Left lung (tissue), 10 donors: ENCODE data around the gene RSU1. TPM values are rescaled to one million over a fixed set of nuclear protein-coding genes. Genes with fewer than 3 reads are reported as not detected.

Source experiments
- ATAC-seq: fragments of 200-7000 bp; cut with Tn5 transposase; one replicate; pipeline ENCODE4 v1.9.1; 2020; ENCODE audit warnings: moderate library complexity
- DNase-seq, 4 donors: peaks; one replicate each; pipeline ENCODE4 v3.0.0-alpha.2; 2013 to 2020
- H3K27ac ChIP-seq, 2 donors: fragments of 200-600 bp; sonication (generic) in 1 of 2; one replicate each; pipeline versions ENCODE4 v1.5.0 to v1.8.0; 2020 to 2021
- H3K27me3 ChIP-seq, 2 donors: fragments of 200-600 bp; sonication (generic) in 1 of 2; one replicate each; pipeline versions ENCODE4 v1.5.0 to v1.8.0; 2020 to 2021
- H3K36me3 ChIP-seq, 2 donors: fragments of 200-600 bp; sonication (generic) in 1 of 2; one replicate each; pipeline versions ENCODE4 v1.5.0 to v1.8.0; 2020 to 2021
- H3K4me1 ChIP-seq, 2 donors: fragments of 200-600 bp; one replicate each; pipeline ENCODE4 v1.8.0; 2021
- H3K4me3 ChIP-seq, 2 donors: fragments of 200-600 bp; sonication (generic) in 1 of 2; one replicate each; pipeline versions ENCODE4 v1.5.0 to v1.8.0; 2020 to 2021; ENCODE audit warnings: mild to moderate bottlenecking in 1 of 2
- H3K9me3 ChIP-seq, 2 donors: fragments of 200-600 bp; sonication (generic) in 1 of 2; one replicate each; pipeline versions ENCODE4 v1.5.0 to v1.8.0; 2020 to 2021
- intact Hi-C, 2 donors: fragments of 100-400 bp; cut with DNase I; formaldehyde crosslinking; loops; one replicate each; pipeline versions ENCODE4 v1.11.2 to v1.14.2; 2022
- polyA plus RNA-seq, 6 donors: library from polyadenylated mRNA; unstranded; fragments of 120-200 nt; gene quantifications; one replicate each; pipeline ENCODE4 v1.2.1, GENCODE V29; 2013; ENCODE audit not compliant: insufficient read length in 6 of 6
- total RNA-seq, 2 donors: library from RNA; stranded (reverse); fragmentation: NEBNext Ultra II Directional; extraction: Animal tissue kit (Norgen Biotek cat#: 25700); gene quantifications; one replicate each; pipeline ENCODE4 v1.2.1, GENCODE V29; 2021
- TF ChIP-seq, protein P1 (sequence below), 2 donors: fragments of 200-600 bp; sonication (generic) in 1 of 2; IDR thresholded peaks; one replicate each; pipeline versions ENCODE4 v1.5.0 to v1.8.0; 2021; ENCODE audit warnings: antibody characterized with exemption in 2 of 2
- donor health status: DM: no; HTN: yes; CAD: no.
- donor health status: DM: no; HTN: no; CAD: no.

The RSU1 gene
- total and polyA plus RNA-seq, 8 donors = 68.1 to 114 (median 85.3) TPM

GRCh38 chr10:16792675-16793074 lies 24.5 kb downstream of the RSU1 start:
- H3K4me1 ChIP-seq = no peaks in the 10 kb centered on the region
- H3K36me3 ChIP-seq = peaks cover 0 to 16% of the 10 kb centered on the region in 2 donors
- intact Hi-C loops = no loop called here
- TF ChIP-seq, protein P1, sequence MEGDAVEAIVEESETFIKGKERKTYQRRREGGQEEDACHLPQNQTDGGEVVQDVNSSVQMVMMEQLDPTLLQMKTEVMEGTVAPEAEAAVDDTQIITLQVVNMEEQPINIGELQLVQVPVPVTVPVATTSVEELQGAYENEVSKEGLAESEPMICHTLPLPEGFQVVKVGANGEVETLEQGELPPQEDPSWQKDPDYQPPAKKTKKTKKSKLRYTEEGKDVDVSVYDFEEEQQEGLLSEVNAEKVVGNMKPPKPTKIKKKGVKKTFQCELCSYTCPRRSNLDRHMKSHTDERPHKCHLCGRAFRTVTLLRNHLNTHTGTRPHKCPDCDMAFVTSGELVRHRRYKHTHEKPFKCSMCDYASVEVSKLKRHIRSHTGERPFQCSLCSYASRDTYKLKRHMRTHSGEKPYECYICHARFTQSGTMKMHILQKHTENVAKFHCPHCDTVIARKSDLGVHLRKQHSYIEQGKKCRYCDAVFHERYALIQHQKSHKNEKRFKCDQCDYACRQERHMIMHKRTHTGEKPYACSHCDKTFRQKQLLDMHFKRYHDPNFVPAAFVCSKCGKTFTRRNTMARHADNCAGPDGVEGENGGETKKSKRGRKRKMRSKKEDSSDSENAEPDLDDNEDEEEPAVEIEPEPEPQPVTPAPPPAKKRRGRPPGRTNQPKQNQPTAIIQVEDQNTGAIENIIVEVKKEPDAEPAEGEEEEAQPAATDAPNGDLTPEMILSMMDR (IDR thresholded peaks at IDR 0.05) = no peak
- H3K9me3 ChIP-seq = no peaks in the 10 kb centered on the region
- no peak overlapping the region for H3K4me3 ChIP-seq
- no peak overlapping the region for H3K27ac ChIP-seq
- no peak for DNase-seq
- ATAC-seq = no peak
- no peaks in the 10 kb centered on the region for H3K27me3 ChIP-seq

DNA sequence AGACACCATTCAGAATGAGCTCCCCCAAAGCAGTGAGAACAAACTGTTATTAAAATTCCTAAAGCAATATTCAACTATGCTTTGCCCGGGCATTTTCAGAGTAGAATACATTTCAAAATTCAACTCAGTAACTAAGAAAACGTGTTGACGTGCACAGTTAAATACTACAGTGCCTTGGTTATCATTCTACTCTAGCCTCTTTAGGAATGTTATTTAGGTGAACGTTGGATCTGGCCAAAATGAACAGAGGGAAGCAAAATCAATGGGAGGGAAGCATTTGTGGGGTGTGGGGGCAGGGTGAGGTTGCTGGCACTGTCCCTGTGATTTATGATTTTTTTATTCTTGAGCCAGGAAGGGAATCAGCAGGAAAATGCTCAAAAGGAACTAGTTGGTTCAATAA lies 27.5 kb downstream of the RSU1 start:
- no peaks in the 10 kb centered on the region for H3K9me3 ChIP-seq
- intact Hi-C loops = no loop called here
- TF ChIP-seq, protein P1 (IDR thresholded peaks at IDR 0.05) = no peak
- H3K36me3 ChIP-seq = peaks cover 0 to 14% of the 10 kb centered on the region in 2 donors
- no peak for ATAC-seq
- no peak overlapping the region for H3K4me3 ChIP-seq
- H3K4me1 ChIP-seq = no peaks in the 10 kb centered on the region
- H3K27ac ChIP-seq = no peak overlapping the region
- DNase-seq = no peak
- H3K27me3 ChIP-seq = no peaks in the 10 kb centered on the region

- TF ChIP-seq, protein P1 (IDR thresholded peaks at IDR 0.05) = no peak
- Histone ChIP-seq H3K4me3 (no peak overlapping the region), H3K9me3 (no peaks in the 10 kb centered on the region), H3K27me3 (no peaks in the 10 kb centered on the region), H3K4me1 (no peaks in the 10 kb centered on the region), H3K27ac (no peak overlapping the region), H3K36me3 (peaks cover 0 to 14% of the 10 kb centered on the region in 2 donors)
- ATAC-seq (no peak), DNase-seq (no peak)
- intact Hi-C loops = no loop called here
Observed at GRCh38 chr10:16789261-16789660, 28.0 kb downstream of the RSU1 start.

GRCh38 chr10:16788778-16789177 lies 28.4 kb downstream of the RSU1 start:
- Histone ChIP-seq H3K4me1 (no peaks in the 10 kb centered on the region), H3K27ac (no peak overlapping the region), H3K4me3 (no peak overlapping the region), H3K27me3 (no peaks in the 10 kb centered on the region), H3K9me3 (no peaks in the 10 kb centered on the region), H3K36me3 (peaks cover 0 to 14% of the 10 kb centered on the region in 2 donors)
- ATAC-seq (no peak), DNase-seq (no peak)
- intact Hi-C loops = no loop called here
- TF ChIP-seq, protein P1 (IDR thresholded peaks at IDR 0.05) = no peak

GRCh38 chr10:16788125-16788524 lies 29.1 kb downstream of the RSU1 start:
- TF ChIP-seq, protein P1 (IDR thresholded peaks at IDR 0.05) = no peak
- Histone ChIP-seq H3K36me3 (peaks cover 0 to 14% of the 10 kb centered on the region in 2 donors), H3K9me3 (no peaks in the 10 kb centered on the region), H3K27ac (no peak overlapping the region), H3K4me1 (no peaks in the 10 kb centered on the region), H3K27me3 (no peaks in the 10 kb centered on the region), H3K4me3 (no peak overlapping the region)
- intact Hi-C loops = no loop called here
- no peak for ATAC-seq
- no peak for DNase-seq
